ENCODE measurements around the gene FOXN4.
"Not testable (repeated sequence)": the region's sequence is repeated elsewhere in the genome, so short reads cannot be mapped to it uniquely, and the experiment has no call there.

The FOXN4 gene

GRCh38 chr12:109308534-109309380 is at the start of gene FOXN4:
Gene FOXN4, minus strand, starts transcription at chr12:109309284. Its CDS starts 963 bp downstream, at chr12:109308321.
- DNase-seq (ENCODE audit: low spot score): no peak

DNA sequence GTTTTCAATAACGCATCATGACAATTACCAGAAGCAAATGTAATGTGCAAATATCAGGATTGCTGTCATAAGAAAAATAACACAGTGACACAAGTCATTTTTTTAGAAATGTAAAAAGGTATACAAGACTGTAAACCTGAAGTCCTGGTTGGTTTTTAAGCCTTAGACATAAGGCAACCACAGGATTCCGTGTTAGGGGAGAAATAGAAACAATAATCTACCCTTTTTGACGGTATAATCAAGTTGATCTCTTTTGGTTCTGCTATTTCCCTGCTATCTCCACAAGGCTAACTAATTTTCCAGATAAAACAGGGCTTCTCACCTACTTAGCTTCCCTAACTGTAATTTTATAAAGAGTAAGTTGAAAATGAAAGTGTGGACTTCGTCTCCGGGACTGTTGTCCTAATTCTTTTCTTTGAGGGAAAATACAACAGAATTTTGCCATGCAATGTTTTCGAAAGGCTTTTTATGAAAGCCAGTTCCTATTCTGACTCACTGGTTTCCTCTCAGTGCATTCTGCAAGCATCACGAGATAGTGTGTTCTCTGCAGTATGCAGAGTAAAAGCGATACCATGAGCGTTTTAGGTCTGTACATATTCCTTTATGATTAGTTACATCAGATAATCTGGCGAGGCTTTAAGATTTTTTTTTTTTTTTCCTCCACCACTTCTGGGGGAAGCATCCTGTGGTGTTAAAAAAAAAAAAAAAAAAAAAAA is 49.2 kb upstream of the FOXN4 start:
- DNase-seq (ENCODE audit: low spot score): no peak

- DNase-seq (ENCODE audit: low spot score): no peak
Measured at GRCh38 chr12:109357032-109357431, 47.9 kb upstream of the FOXN4 start.

GRCh38 chr12:109356577-109356976 is 47.5 kb upstream of the FOXN4 start:
- DNase-seq (ENCODE audit: low spot score): no peak

- no peak for DNase-seq (ENCODE audit: low spot score)
Measured at GRCh38 chr12:109352184-109352583, 43.1 kb upstream of the FOXN4 start.

- no peak for DNase-seq (ENCODE audit: low spot score)
Measured at GRCh38 chr12:109347589-109347988, 38.5 kb upstream of the FOXN4 start, which contains the start of gene MYO1H. Gene MYO1H, plus strand, starts transcription at chr12:109347900. Its CDS starts 61 bp downstream, at chr12:109347961.

GRCh38 chr12:109346920-109347319 is 37.8 kb upstream of the FOXN4 start:
- DNase-seq (ENCODE audit: low spot score): no peak

DNA sequence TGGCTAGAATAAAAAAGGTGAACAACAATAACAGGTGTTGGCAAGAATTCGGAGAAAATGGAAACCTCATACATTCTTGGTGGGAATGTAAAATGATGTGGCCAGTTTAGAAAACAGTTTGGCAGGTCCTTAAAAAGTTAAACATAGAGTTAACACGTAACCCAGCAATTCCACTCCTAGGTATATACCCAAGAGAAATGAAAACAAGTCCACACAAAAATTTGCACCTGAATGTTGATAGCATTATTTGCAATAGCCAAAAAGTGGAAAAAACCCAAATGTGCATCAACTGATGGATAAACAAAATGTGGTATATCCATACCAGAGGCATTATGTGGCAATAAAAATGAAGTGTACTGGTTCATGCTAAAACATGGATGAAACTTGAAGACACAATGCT is 36.3 kb upstream of the FOXN4 start:
- DNase-seq (ENCODE audit: low spot score): no peak

DNA sequence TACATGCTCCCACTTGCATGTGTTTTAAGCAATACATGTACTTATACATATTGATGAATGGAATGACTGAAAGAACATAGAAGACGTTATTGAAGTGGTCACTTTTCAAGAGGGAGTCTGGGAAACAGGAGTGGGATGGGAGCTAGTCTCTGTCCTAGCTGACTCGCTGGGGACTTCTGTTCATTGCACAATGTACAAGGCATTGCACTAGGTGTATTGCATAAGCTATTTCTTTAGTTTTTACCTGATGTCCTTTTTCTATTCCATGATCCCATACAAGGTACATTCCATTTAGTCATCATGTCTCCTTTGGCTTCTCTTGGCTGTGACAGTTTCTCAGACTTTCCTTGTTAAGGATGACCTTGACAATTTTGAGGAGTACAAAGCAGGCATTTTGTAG is 34.6 kb upstream of the FOXN4 start:
- no peak for DNase-seq (ENCODE audit: low spot score)

DNA sequence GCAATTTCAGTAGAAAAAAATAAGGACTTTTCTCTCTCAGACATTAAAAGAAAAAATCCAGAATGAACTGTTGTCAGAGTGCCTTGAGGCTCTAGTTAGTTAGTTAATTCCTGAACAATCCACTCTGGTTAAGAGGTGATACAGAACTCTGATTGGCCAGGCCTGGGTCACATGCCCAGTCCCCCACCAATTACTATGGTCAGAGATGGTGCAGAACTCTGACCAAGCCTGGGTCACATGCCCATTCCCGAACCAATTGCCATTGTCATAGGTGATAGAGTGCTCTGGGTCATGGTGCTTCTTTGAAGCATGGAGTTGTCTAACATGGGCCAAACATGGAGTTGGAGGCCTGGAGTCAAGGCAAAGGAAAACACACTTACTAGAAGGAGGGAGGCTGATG is 27.5 kb upstream of the FOXN4 start:
- DNase-seq (ENCODE audit: low spot score): no peak

- no peak for DNase-seq (ENCODE audit: low spot score)
Measured at GRCh38 chr12:109334887-109335286, 25.8 kb upstream of the FOXN4 start.

DNA sequence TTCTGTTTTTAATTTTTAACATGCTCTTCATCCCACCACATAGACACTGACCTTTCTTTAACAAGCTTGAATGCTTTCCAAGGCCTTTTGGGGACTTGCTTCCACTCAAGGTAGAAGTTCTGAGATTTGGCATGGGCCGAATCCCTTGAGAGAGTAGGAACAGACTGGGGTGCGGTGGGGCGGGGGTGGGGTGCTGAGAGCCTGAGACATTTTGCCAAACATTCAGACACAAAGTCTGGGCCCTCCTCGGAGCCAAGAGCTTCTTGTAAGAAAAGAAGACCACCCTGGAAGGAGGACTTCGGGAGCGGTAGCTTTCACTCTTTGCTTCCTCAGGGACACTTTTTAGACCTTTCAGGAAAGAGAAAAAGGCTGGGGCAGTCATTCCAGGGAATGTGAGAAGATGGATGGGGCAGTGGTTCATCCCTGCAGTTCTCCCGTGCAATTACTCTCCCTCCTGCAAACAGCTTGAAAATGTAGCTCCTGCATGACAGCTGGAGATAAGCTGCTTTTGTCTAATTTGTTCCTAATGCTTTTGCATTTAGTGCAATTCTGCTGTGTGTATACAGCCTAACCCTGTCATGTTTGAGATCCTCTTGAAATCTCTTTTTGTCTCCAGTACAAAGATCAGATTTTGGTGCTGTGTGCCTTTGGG is 22.3 kb upstream of the FOXN4 start:
- no peak for DNase-seq (ENCODE audit: low spot score)

DNA sequence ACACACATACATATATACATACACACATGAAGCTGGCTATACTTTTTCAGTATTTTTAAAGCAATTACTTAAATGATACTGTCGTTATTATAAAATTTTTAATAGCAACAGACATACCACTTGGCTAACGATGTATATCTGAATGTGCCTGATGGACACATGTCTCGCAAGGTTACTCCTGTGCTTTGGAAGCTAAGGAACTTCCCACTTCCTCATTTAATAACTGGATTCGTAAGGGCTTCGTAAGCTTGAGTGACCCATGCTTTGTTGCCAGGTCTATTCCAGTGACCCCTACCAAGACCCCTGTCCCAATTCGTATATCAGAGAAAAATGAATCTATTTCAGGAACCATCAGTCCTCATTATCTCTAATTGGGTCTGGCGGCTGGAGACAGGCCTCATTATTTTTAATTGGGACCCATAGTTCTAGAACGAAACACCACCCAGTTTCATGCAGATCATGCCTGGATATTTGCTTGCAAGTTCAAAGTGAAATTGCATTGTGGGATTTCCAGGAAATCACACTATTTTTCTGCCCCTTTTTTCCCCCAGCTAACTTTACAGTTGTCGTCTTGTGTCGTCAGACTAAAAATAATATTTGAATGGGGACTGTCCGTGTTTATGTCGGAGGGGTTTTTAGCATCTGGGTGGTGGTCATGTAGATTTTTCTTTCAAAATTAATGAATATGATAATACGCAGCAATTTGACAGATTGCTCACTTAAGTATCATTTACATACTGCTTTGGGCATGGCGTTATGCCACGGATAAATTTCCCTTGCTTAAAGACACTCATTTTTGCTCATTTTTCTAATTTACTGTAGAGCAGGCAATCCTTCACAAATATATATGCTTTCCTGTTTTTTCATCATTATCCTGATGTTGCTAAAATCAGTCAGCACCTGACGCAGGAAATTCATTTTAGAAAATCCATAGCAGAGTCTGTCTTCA is 21.5 kb upstream of the FOXN4 start:
- DNase-seq (ENCODE audit: low spot score): no peak

GRCh38 chr12:109329686-109330085 is 20.6 kb upstream of the FOXN4 start:
- no peak for DNase-seq (ENCODE audit: low spot score)

DNA sequence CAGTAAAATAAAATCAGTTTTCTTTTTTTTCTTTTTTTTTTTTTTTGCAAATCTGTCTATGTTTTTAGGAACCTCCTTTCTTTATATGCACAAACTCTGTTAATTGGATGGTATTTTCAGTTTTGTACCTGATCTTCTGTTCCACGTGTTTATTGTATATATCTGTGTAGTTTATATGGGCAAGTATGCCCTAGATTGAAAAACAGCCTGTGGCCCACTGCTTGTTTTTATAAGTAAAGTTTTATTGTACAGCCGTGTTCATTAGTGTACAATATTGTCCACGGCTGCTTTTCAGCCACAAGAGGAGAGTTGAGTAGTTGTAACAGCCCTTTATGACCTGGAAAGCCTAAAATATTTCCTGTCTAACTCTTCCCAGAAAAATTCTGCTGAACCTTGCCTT is 19.9 kb upstream of the FOXN4 start:
- no peak for DNase-seq (ENCODE audit: low spot score)

GRCh38 chr12:109321294-109321693 is 12.2 kb upstream of the FOXN4 start:
- DNase-seq (ENCODE audit: low spot score): not testable (repeated sequence)

DNA sequence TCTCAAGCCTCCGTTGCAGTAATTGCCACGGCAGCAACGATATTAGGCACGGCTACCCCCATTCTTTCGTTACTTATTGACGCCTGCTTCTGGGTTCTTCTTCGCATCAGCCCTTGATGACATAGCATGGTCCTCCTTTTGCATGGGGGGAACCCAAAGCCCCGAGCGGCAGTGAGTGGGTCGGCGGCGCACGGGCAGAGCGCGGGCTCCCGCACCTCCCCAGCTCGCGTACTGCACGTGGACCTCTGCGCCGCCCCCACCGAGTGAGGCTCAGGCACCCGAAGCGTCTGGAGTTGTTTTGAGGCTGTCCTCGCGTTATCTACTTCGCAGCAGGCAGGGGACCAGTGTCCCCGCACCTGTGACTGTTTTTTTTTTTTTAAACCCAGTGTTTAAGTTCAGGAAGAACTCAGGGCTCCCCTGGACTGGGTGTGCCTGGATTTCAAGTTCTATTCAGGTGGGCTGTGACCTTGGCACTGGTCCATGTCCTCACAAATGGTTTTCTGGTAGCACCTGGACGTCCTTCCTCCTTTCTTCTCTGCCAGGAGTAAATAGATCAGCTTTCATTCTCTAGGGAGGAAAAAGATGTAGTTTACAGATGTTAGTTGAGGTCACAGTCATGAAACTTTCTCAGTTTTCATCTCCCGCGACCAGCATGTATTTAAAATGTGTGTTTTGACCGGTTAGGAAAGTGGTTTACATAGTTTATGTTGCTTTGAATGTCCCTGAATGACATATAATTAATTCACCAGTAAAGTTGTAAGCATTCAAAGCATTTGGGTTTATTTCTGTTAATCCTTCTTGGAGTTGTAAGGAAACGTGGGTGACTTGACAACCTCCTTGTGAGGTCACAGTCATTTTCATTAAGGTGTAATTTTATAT is 1.4 kb upstream of the FOXN4 start:
- no peak for DNase-seq (ENCODE audit: low spot score)

GRCh38 chr12:109309381-109310246 is 530 bp upstream of the FOXN4 start:
- no peak for DNase-seq (ENCODE audit: low spot score)

DNA sequence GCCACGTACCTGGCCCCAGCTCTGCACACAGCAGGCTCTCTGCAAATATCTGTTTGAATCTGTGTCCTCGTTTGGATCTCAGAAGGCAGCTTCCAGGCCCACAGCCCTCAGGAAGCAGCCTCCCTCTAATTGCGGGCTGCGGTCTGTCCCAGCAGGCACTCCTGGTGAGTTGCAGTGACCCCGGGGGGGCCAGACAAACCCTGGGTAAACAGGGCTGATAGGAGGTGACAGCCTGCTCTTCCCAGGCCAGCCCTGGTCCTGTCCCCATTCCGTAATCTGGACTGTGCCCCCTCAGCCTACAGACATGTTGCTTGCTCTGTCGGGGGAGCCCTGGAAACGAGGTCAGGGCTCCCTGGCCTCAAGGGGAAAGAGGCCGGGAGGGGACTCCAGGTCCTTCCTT is 2.0 kb downstream of the FOXN4 start:
- no peak for DNase-seq (ENCODE audit: low spot score)

- no peak for DNase-seq (ENCODE audit: low spot score)
Measured at GRCh38 chr12:109305547-109305946, 3.5 kb downstream of the FOXN4 start.
